Measurements from ENCODE around the gene KLHL30. TPM values are rescaled to one million over a fixed set of nuclear protein-coding genes. Genes with fewer than 3 reads are reported as not detected.
A peak's percentile ranks its signal among the peaks of the same experiment; 100 is the strongest.

KLHL30 gene
- total RNA-seq, 1 donor from 2014 or later: under 0.01 TPM

GRCh38 chr2:238143239-238143951 lies 4.9 kb downstream of the KLHL30 start:
- DNase-seq (ENCODE audit: low spot score in 2 of 2) (no peak), FAIRE-seq (no peak)

- no peak for FAIRE-seq
These were observed 5.8 kb downstream of the KLHL30 start for GRCh38 chr2:238144262-238144661.

GRCh38 chr2:238145046-238145445 lies 6.6 kb downstream of the KLHL30 start:
- DNase-seq (ENCODE audit: low spot score in 2 of 2) (no peak), FAIRE-seq (no peak)

More at GRCh38 chr2:238144262-238144661, 5.8 kb downstream of the KLHL30 start:
- DNase-seq (ENCODE audit: low spot score in 2 of 2): no peak

DNA sequence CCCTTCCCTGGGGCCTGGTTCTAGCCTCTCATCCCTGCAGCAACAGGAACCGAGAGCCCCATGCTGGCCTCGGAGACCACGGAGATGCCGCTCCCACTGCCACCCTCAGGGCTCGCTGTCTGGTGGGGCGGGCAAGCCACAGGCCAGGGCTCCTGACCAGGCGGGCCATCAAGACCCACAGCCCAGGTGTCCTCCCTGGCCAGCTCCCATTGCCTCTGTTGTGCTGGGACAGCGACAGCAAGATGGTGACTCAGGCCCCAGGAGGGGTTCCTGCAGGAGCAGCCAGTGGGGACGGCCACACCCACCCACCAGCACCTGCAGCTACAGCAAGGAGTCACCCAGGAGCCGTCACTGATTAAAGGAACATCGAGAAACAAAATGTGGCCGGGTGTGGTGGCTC lies 7.4 kb downstream of the KLHL30 start:
- DNase-seq (ENCODE audit: low spot score in 2 of 2): no peak

DNA sequence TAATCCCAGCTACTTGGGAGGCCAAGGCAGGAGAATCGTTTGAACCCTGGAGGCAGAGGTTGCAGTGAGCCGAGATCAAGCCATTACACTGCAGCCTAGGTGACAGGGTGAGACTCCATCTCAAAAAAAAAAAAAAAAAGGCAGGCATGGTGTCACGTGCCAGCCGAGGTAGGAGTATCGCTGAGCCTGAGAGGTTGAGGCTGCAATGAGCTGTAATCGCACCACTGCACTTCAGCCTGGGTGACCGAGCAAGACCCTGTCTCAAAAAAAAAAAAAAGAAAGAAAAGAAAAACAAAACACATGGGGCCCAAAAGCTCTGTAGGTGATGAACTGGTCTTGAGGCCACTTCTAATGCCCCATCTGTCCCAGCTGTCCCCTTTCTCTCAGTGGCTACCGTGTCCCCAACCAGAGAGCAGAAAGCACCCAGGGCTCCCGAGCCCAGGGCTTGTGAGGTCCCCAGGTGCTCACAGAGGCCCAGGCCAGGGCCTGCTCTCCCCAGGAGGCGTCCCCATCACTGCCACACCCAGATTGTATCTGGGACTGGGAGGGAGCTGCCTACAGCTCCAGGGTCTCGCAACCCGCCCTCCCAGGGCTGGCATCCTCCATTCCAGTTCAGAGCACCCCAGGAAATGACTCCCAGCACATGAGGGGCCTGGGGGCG lies 8.5 kb downstream of the KLHL30 start:
- FAIRE-seq (no peak), DNase-seq (ENCODE audit: low spot score in 2 of 2) (no peak)

More for the DNA sequence above, 7.4 kb downstream of the KLHL30 start:
- FAIRE-seq: no peak

- no peak for DNase-seq (ENCODE audit: low spot score in 2 of 2)
- FAIRE-seq: no peak
These were observed 10.5 kb downstream of the KLHL30 start for GRCh38 chr2:238148981-238149380.

- DNase-seq (ENCODE audit: low spot score in 2 of 2) (no peak), FAIRE-seq (no peak)
These were observed 11.5 kb downstream of the KLHL30 start for GRCh38 chr2:238149841-238150572.

- no peak for DNase-seq (ENCODE audit: low spot score in 2 of 2)
- FAIRE-seq: no peak
These were observed 12.2 kb downstream of the KLHL30 start for GRCh38 chr2:238150686-238151085.

DNA sequence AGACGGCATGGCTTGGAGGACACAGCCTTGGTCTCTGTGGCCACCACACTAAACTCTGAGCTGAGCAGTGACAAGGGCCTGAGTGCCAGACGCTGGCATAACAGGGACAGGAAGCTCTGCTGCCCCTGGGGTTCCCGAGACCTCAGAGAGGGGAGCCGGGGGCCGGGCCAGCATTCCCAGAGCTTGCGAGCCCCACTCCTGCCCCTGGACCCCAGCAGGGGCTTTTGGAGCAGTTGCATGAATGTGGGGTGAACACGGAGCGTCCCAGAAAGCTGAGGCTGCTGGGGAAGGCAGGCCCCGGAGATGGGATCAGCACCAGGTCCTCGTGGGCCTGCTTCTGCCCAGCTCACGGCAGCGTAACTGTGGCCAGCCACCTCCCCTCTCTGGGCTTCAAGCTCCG lies 12.7 kb downstream of the KLHL30 start:
- FAIRE-seq: no peak

GRCh38 chr2:238151628-238152235 lies 13.3 kb downstream of the KLHL30 start:
- FAIRE-seq: no peak
- no peak for DNase-seq (ENCODE audit: low spot score in 2 of 2)

More for the DNA sequence above, 12.7 kb downstream of the KLHL30 start:
- no peak for DNase-seq (ENCODE audit: low spot score in 2 of 2)

DNA sequence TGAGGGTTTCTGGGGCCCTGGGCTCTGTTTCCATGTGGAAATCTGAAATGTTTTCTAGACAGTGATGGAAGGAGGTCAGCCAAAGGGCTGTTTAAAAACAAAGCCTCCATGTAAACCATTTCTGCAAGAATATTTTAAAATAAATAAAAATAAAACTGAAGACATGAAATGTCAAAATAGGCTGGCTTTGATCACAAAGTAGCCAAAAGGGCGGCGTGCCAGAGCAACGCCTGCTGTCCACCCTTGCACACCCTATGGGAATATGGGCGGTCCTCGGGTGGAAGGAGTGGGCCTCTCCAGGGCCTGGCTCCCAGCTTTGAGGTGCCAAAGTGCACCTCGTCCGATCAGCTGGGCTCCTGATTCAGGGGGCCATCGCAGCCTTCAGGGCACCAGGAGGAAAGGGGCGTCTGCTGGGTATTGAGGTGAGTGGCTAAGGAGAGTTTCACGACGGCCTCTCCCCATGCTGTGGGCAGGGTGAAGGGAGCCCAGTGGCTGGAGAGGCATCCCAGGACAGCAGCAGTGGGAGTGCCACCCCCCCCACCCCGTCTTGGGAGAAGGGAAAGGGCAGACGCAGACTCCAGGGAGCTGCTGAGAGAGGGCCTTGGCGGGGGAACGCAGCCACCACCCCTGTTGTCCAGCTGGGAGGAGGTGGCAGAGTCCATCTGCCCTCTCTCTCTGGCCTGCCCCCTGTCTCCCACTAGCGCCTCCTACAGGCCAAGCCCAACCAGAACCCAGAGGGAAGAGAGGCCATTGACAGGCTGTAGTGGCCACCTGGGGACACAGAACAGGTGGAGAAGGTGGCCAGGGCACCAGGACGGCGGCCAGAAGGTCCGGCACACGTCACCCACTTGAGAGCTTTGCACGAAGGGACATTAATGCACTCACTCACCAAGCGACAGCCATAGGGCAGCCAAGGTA lies 14.6 kb downstream of the KLHL30 start:
- FAIRE-seq: no peak
- DNase-seq (ENCODE audit: low spot score in 2 of 2): no peak

DNA sequence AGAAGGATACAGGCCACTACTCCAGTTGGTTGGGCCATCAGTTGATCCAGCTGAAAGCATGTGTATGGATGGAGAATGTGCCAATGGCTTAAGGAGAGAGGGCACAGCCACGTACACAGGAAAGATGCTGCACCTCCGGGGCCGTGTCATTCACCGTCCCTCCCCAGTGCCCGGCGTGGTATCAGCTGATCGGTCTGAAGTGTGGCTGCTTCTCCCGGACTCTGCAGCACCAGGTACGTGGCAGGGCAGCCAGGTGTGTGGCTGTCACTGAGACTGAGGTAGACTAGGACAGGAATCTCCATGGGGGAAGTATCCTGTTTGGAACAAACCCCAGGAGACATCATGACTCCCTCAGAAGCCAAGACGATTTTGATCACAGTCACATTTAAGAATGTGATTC lies 16.1 kb downstream of the KLHL30 start:
- FAIRE-seq (no peak), DNase-seq (ENCODE audit: low spot score in 2 of 2) (no peak)

DNA sequence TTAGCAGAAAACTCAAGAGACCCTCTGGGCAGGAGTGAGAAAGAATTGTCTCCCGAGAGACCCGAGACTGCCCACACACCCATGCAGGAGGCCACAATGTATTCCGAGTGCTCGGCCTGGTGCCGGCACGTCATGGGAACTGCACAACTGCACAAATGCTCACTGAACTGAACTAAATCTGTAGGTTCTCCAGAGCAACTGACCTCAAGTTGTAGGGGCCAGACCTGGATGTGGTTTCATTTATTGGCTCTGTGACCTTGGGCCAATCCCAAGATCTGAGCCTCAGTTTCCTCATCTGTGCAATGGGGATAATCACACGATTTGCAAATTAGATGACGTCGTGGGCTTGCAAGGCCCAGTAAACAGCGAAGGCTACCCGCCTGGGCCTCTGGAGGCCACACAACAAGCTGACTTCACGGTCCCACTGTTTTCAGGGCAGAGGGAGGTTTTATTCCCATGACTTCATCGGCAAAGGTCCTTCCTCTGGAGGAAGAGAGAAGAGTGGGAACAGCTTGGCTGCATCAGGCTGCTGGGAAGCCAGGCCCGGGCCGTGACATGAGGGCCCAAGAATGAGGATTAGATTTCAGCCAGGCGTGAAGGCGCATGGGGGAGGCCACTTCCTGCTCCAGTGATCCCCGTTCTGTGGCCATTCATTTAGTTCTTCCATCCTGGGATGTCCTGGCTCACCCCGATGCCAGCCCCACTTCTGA lies 16.7 kb downstream of the KLHL30 start:
- DNase-seq (ENCODE audit: low spot score in 2 of 2) (no peak), FAIRE-seq (no peak)

DNA sequence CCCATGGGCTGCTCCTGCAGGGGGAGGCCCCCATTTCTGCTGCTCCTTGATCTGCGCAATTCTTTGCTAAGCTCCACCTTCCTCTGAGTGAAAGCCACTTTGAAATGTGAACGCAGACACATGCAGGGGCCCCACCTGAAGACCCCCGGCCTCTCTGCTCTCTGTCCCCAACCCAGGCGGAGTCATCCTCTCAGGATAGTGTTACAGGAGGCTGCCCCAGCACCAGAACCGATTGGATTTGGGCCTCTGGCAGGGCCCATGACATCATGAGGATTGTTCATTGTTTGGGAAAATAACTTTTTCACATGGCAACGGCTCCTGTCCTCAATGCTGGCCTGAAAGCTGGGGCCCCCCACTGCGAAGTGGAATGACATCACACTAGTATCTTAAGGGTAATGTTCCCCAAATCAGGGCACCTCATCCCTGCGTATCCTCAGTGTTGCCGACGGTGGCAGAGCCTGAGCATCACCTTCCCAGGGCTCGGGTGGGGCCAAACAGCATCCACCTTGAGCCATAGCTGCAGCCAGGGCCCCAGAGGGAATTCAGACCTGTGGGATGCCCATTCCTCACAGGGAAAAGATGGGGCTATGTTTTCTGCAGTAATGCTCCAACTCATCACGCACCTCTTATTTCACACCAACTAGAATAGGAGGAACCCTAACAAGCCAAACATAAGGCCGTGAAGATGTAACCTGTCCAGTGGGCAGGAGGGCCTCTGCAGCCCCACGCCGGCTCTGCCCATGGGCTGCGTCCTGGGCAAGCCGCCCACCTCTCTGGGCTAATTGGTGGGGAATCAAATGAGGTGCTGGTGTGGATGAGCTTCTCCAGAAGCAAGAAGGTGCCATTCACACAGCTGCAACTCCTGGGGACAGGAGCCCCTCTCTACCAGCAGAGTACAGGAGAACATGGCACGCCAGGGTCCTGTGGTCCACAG lies 17.6 kb downstream of the KLHL30 start:
- DNase-seq (ENCODE audit: low spot score in 2 of 2) (no peak), FAIRE-seq (no peak)

DNA sequence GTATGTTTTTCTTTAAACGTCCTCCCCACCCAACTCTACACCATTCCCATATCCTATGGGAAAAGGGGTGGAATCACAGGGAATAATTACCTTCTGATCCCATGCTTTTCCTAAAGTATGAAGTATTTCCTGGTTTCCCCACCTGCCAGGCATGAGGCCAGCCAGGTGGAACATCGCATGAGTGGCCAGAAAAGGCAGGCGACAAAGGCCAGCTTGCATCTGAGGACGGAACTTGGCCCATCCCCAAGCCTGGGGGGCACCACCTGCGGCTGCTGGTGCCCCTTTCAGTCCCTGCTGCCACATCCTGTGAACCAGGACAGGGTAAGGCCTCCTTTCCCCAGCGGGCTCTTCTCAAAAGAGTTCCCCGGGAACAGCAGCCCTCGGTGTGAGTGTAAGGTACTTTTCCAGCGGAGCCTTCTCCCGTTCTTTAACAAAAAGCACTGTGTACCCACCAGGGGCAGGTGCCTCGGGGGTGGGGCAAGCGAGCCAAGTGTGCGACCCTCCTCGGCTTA lies 19.1 kb downstream of the KLHL30 start:
- DNase-seq (ENCODE audit: low spot score in 2 of 2) (no peak), FAIRE-seq (no peak)

DNA sequence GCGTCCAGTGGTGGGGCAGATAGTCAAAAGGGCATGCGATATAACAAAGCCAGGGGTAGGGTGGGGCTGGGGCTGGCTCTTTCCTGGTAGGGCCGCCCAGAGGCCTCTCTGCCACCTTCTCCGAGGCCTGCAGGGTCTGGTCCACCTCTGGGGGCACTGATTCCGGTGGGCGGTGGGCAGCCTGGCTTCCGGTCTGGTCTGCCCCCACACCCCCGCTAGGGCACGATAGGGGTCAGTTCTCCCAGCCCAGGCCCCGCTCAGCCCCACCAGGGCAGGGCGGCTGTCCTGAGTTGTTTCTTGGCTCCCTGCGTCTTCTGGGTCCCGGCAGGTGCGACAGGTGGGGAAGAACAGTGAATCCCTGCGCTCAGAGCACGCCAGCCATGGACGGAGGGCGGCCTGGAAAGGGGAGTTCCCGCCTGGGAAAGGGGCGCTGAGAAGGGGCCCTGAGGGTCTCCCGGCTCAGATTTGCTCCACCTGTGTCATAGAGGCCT lies 19.6 kb downstream of the KLHL30 start:
- DNase-seq (ENCODE audit: low spot score in 2 of 2): no peak
- FAIRE-seq: no peak

DNA sequence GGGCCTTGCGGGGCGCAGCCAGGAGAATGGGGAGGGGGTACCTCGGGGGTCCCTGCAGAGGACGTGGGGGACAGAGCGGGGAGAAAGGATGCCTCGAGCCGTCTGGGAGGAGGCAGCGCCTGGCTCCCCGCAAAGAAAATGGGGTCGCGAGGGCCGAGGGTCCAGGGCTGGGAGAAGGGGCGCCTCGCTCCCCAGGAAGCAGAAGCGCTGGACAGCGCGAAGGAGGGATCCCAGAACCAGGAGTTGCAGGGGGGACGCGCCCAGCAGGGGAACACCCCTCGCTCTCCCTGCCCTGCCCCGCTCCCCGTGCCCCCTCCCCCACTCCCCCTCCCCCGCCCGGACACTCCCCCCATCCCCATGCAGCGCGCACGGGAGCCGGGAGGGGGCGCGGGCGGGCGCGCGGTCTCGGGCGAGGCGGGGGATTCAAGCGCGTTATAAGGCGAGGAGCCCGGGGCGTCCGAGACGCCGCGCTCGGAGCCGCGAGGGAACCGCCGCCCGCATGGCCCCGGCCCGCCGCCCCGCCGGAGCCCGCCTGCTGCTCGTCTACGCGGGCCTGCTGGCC lies 20.1 kb downstream of the KLHL30 start, which contains the start of gene ERFE:
Gene ERFE (plus strand): TSS at position 462 of the 562 bp plus-strand sequence. CDS start 38 bp downstream, at position 500.
- no peak for FAIRE-seq
- peak; percentile 70 to 75 for DNase-seq (ENCODE audit: low spot score in 2 of 2)

All from frontal cortex (tissue), 4 donors.